K562 (cell line): ENCODE measurements around the gene IQCN. TPM values are rescaled to one million over a fixed set of nuclear protein-coding genes. Genes with fewer than 3 reads are reported as not detected.

ENCODE experiments used
- ATAC-seq: fragments of 200-7000 bp; cut with Tn5 transposase; 3 replicates; pipeline ENCODE4 v1.9.1; 2020; ENCODE audit warnings: moderate library complexity
- BruUV-seq: library from RNA; stranded (reverse); fragments of 400-500 nt; replicated peaks from 2 replicates; lab custom pipeline; 2021; lab: Mats Ljungman, UMichigan
- CTCF ChIA-PET: fragments of 300-600 bp; formaldehyde crosslinking; extraction: SDS; loops from one replicate; lab custom pipeline; 2021; ENCODE audit warnings: low intra/inter-chr PET ratio; lab: Yijun Ruan, JAX
- POLR2A ChIA-PET: fragments of 300-600, 350-650 bp; sonication (Branson Sonifier 250); formaldehyde crosslinking; extraction: SDS; loops from one replicate; lab custom pipeline; 2021; ENCODE audit warnings: antibody characterized with exemption, inconsistent platforms; lab: Yijun Ruan, JAX
- DNase-seq, 4 experiments: peaks; one replicate each; pipeline versions ENCODE4 v3.0.0 to v3.0.0-alpha.2; 2011 to 2018; ENCODE audit warnings: low spot score in 3 of 4, mixed read lengths in 3 of 4; ENCODE audit errors: extremely low read depth in 1 of 4
- FAIRE-seq: peaks from 2 replicates; lab custom pipeline; 2011; peaks lifted over from hg19 to GRCh38; lab: Jason Lieb, UNC
- H2AFZ ChIP-seq: 2 replicates; pipeline ENCODE4 v1.6.0; 2011; ENCODE audit warnings: low read depth, low read length, control low read depth, inconsistent platforms
- H3K27ac ChIP-seq: fragments of 200-600 bp; 3 replicates; pipeline ENCODE4 v1.8.0; 2011; ENCODE audit warnings: low read depth, mild to moderate bottlenecking, control low read depth, inconsistent platforms, low read length, moderate library complexity, mixed read lengths; ENCODE audit errors: extremely low read depth
- H3K27me3 ChIP-seq, 2 experiments: fragments of 300-600 bp in 1 of 2; 2 replicates in 1 of 2; 3 replicates in 1 of 2; pipeline versions ENCODE4 v1.6.0 to v1.8.0; 2011; ENCODE audit warnings: inconsistent platforms in 2 of 2, low read length in 2 of 2, mild to moderate bottlenecking in 1 of 2, mixed read lengths in 1 of 2, moderate library complexity in 1 of 2; ENCODE audit not compliant: control insufficient read depth in 2 of 2, insufficient read depth in 2 of 2
- H3K36me3 ChIP-seq: fragments of 300-600 bp; 3 replicates; pipeline ENCODE4 v1.8.0; 2011; ENCODE audit warnings: mild to moderate bottlenecking, low read length, inconsistent platforms; ENCODE audit not compliant: control insufficient read depth, insufficient read depth
- H3K4me1 ChIP-seq, 2 experiments: fragments of 200-600 bp in 1 of 2; replicated peaks in 1 of 2; 2 replicates in 1 of 2; 3 replicates in 1 of 2; pipeline versions ENCODE4 v1.5.1 to v1.8.0; 2011; ENCODE audit warnings: inconsistent platforms in 2 of 2, low read length in 2 of 2, mild to moderate bottlenecking in 1 of 2, mixed read lengths in 1 of 2, moderate library complexity in 1 of 2; ENCODE audit not compliant: control insufficient read depth in 2 of 2, insufficient read depth in 2 of 2
- H3K4me2 ChIP-seq: 2 replicates; pipeline ENCODE4 v1.6.1; 2011; ENCODE audit warnings: low read length, control low read depth, inconsistent platforms, mixed read lengths; ENCODE audit not compliant: insufficient read depth
- H3K4me3 ChIP-seq: fragments of 200-600 bp; sonication (generic), shearing (Covaris generic); 2 replicates; pipeline ENCODE4 v1.5.1; 2016; ENCODE audit warnings: control low read depth, inconsistent platforms
- H3K79me2 ChIP-seq: fragments of 200-600 bp; 3 replicates; pipeline ENCODE4 v1.8.0; 2011; ENCODE audit warnings: low read length, inconsistent platforms; ENCODE audit not compliant: control insufficient read depth, insufficient read depth
- H3K9ac ChIP-seq, 2 experiments: 2 replicates each; pipeline versions ENCODE4 v1.6.0 to v1.6.1; 2011; ENCODE audit warnings: low read depth in 2 of 2, low read length in 2 of 2, control low read depth in 1 of 2, inconsistent platforms in 1 of 2, mild to moderate bottlenecking in 1 of 2, mixed read lengths in 1 of 2; ENCODE audit not compliant: insufficient read depth in 1 of 2
- H3K9me1 ChIP-seq: one replicate; pipeline ENCODE4 v1.6.0; 2011; ENCODE audit warnings: inconsistent platforms, mild to moderate bottlenecking, low read length, moderate library complexity; ENCODE audit not compliant: control insufficient read depth, insufficient read depth
- H3K9me3 ChIP-seq: replicated peaks from 2 replicates; pipeline ENCODE4 v1.5.1; 2011; ENCODE audit warnings: low read depth, low read length, inconsistent platforms; ENCODE audit not compliant: control insufficient read depth, insufficient read depth
- H4K20me1 ChIP-seq: replicated peaks from 2 replicates; pipeline ENCODE4 v1.6.1; 2011; ENCODE audit warnings: low read length, inconsistent platforms, mixed read lengths; ENCODE audit not compliant: control insufficient read depth, insufficient read depth
- CTBP1 ChIP-seq: fragments of 450-650 bp; IDR thresholded peaks from 2 replicates; pipeline ENCODE4 v1.6.1; 2016; ENCODE audit warnings: borderline replicate concordance
- HOXB6 ChIP-seq: fragments of 250-450 bp; sonication (Bioruptor Pico); IDR thresholded peaks from 2 replicates; pipeline ENCODE4 v1.5.1; 2022; ENCODE audit warnings: mild to moderate bottlenecking, borderline replicate concordance
- VEZF1 ChIP-seq: fragments of 200-800 bp; sonication (Bioruptor generic); IDR thresholded peaks from 2 replicates; pipeline ENCODE4 v1.6.1; 2017; ENCODE audit warnings: missing genetic modification characterization, missing compliant biosample characterization
- WGBS: fragments of 100-300 bp; shearing (Covaris generic); methylation state at CpG from one replicate; pipeline ENCODE4 v1.1.6; 2016; ENCODE audit warnings: low coverage, mixed read lengths; ENCODE audit not compliant: insufficient coverage; ENCODE audit errors: missing lambda C conversion rate; 5-methylcytosine and 5-hydroxymethylcytosine counted together
- in situ Hi-C: fragments of 300-500 bp; cut with MboI; formaldehyde crosslinking; loops from 4 replicates; pipeline ENCODE4 v1.15.0; 2018; ENCODE audit warnings: inconsistent platforms, mixed read lengths
- intact Hi-C: fragments of 100-400 bp; cut with micrococcal nuclease; formaldehyde crosslinking; loops from 2 replicates; pipeline ENCODE4 v1.14.2; 2022
- polyA plus RNA-seq, 8 experiments: library from polyadenylated mRNA; depleted of rRNA in 4 of 8; stranded (reverse) in 5 of 8; unstranded in 3 of 8; fragments of >200 nt; fragmentation: Nextera tagmentation in 2 of 8; fragmentation: Illumina TruSeq in 1 of 8; extraction: Ambion mirVana in 2 of 8; extraction: Trizol in 1 of 8; gene quantifications; 2 replicates each; pipeline versions ENCODE4 v1.2.1 to v1.2.3, GENCODE V29; 2011 to 2014; ENCODE audit warnings: inconsistent platforms in 1 of 8, missing spikeins in 1 of 8
- total RNA-seq, 7 experiments: library from RNA; depleted of rRNA in 6 of 7; stranded (reverse); fragments of >200 nt in 6 of 7; fragmentation: Illumina TruSeq in 2 of 7; extraction: Trizol in 2 of 7; gene quantifications; 2 replicates each; pipeline versions ENCODE4 v1.2.1 to v1.2.3, GENCODE V29; 2011 to 2021; ENCODE audit warnings: low replicate concordance in 1 of 7

Gene IQCN
- total and polyA plus RNA-seq, 9 of the 15 experiments (the other 6 are each of a cell fraction or from before 2014, with no cell fraction given) = 0.01 to 0.07 (median 0.04) TPM; not detected in 3

GRCh38 chr19:18231775-18232174 is 42.5 kb downstream of the IQCN start:
- H3K27me3 ChIP-seq = peaks cover 0 to 9% of the 10 kb centered on the region in 2 experiments; a peak in 4 of 5 replicates
- in situ Hi-C loops (no loop called here), intact Hi-C loops (no loop called here)
- no peak overlapping the region for H3K4me2 ChIP-seq
- no peak overlapping the region; the same call in 1 of the 2 replicates for H3K4me3 ChIP-seq
- no peaks in the 10 kb centered on the region for H3K79me2 ChIP-seq
- ATAC-seq = no peak
- H2AFZ ChIP-seq = no peak overlapping the region
- 15% methylated on average over 4 of the region's 4 CpGs for WGBS
- H3K9ac ChIP-seq = peak overlapping the region in 1 of 2 experiments; percentile 69; a peak in 1 of 4 replicates
- peaks cover 6% of the 10 kb centered on the region for H3K9me1 ChIP-seq
- TF ChIP-seq VEZF1 (CRISPR knock-in tag) (0 out of 2 replicates have a peak, but pooled peaks have one; percentile 7), CTBP1 (no peak), HOXB6 (no peak)
- TF ChIP-seq, all 486 proteins: peak for 1
- POLR2A ChIA-PET = interaction anchor here (1.2 kb wide), 1 partner anchor 26 kb away, joined by 3 read pairs; no protein-coding TSS in a partner anchor
- no peaks in the 10 kb centered on the region for H3K36me3 ChIP-seq
- CTCF ChIA-PET = no interaction called here
- H4K20me1 ChIP-seq = peaks cover 5% of the 10 kb centered on the region; the same call in 1 of the 2 replicates
- BruUV-seq = no TSS peak
- no peaks in the 10 kb centered on the region for H3K9me3 ChIP-seq
- no peak for FAIRE-seq
- DNase-seq = peak; percentile 35 to 44 (median 42)
- peaks cover 15 to 27% of the 10 kb centered on the region in 2 experiments; a peak in 4 of 5 replicates for H3K4me1 ChIP-seq
- no peak overlapping the region for H3K27ac ChIP-seq
